Measurements from ENCODE around the gene NCLN. TPM values are rescaled to one million over a fixed set of nuclear protein-coding genes. Genes with fewer than 3 reads are reported as not detected.
"Not testable (repeated sequence)": the region's sequence is repeated elsewhere in the genome, so short reads cannot be mapped to it uniquely, and the experiment has no call there.

The NCLN gene
- total and polyA plus RNA-seq, 3 experiments from 2014 or later = 47.4 to 96.0 (median 94.7) TPM

DNA sequence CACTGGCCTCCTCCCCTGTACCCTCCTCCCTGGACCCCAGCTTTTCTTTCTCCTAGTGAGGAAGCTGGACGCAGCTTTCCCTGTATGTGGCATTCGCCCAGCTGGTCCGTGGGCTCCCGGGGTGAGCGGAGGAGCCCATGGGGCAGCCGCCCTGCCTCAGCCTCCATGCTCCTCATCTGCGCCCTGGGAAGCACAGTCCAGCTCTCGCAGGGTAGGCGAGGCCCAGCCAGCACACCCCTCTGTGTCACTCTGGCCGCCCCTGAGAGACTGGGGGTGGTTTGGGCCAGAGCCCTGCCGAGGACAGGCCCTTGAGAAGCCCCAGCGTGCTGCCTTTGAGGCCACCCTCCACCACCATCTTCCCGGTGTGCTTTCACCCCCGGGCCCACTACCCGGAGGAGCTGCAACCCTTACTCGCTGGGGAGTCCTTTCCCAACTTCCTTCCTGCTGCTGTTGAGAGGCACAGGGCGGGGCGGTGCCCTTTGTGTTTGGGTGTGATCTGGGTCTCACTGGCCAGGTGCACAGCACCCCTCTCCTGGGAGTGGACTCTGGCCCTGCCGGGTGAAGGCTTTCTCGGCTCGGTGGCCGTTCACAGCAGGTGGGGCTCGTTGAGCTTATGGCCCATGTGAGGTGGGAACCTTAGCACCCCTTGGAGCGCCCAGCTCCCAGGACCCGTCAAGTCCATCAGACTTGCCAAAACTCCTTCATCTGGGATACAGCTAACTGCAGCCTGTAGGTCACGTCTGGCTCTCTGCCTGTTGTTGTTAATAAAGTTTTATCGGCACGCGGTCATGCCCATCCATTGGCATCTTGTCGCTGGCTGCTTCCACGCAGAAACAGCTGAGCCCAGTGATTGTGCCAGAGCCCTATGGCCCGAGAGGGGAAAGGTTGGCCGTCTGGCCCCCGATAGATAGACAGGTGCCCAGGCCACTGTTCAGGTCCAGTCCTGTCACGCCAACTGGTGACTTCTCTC is 3.2 kb downstream of the NCLN start:
- Mint-ChIP-seq H3K4me1 (peaks cover 47 to 52% (median 51%) of the 10 kb centered on the region in 3 donors), H3K27ac (peak overlapping the region in 2 of 8 donors; percentile 43 to 68), H3K27me3 (no peaks in the 10 kb centered on the region), H3K4me3 (peak overlapping the region; percentile 41 to 92 (median 59)), H3K9me3 (no peaks in the 10 kb centered on the region), H3K36me3 (peaks cover 0 to 45% (median 1%) of the 10 kb centered on the region in 3 donors)
- Histone ChIP-seq H3K4me1 (ENCODE audit: insufficient read depth, low read length) (peaks cover 43% of the 10 kb centered on the region), H3K27me3 (ENCODE audit: insufficient read depth, low read length, poor library complexity, severe bottlenecking) (no peaks in the 10 kb centered on the region), H3K36me3 (ENCODE audit: insufficient read depth, low read length) (no peaks in the 10 kb centered on the region), H3K4me3 (ENCODE audit: low read length) (no peak overlapping the region), H3K9me3 (ENCODE audit: low read length) (no peaks in the 10 kb centered on the region), H3K27ac (ENCODE audit: low read depth, low read length) (no peak overlapping the region)
- CTCF ChIA-PET = interaction anchor here (0.6 to 2.2 kb wide), 2 partner anchors 25 to 60 kb away, joined by 3 to 6 read pairs; no protein-coding TSS in a partner anchor
- POLR2A ChIA-PET = no interaction called here
- no peak for DNase-seq

DNA sequence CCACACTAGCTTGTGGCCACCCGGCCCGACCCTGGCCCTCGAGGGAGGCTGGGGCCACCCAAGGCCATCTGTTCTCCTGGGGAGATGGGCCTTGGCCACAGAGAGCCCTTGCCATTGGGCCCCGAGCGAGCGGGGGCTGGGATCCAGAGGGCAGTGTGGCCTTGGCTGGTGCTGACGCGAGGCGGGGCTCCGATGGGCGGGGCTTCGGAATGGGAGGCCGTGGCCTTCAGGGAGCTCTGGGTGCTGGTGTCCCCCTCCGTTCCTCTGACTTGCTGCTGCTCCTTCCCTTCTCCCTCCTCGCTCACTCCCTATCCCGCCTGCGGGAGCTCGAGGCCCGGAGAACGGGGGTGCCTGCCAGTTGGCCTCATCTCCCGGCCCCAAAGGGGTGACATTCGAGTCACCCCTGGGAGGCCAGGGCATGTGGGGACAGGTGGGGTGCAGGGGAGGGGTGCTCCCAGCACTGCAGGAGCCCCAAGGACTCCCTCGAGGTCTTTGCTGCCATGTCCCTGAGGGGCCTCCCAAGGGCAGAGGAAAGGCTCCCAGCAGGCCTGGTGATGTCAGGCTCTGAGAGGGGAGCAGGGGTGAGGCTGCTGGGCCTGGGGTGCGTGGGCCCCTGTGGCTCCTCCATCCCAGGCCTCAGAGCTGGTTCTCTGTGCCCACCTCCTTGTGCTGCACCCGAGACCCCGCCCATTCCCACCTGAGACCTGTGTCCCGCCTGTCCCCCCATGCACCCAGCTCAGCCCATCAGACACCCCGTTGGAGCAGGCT is 4.2 kb downstream of the NCLN start:
- H3K27me3 Mint-ChIP-seq = no peaks in the 10 kb centered on the region
- no peaks in the 10 kb centered on the region for H3K36me3 ChIP-seq (ENCODE audit: insufficient read depth, low read length)
- POLR2A ChIA-PET = no interaction called here
- H3K27ac ChIP-seq (ENCODE audit: low read depth, low read length) = no peak overlapping the region
- CTCF ChIA-PET = interaction anchor here (0.6 kb wide), 1 partner anchor 61 kb away, joined by 3 read pairs; no protein-coding TSS in a partner anchor
- H3K4me3 ChIP-seq (ENCODE audit: low read length) = no peak overlapping the region
- peaks cover 37 to 42% (median 42%) of the 10 kb centered on the region in 3 donors for H3K4me1 Mint-ChIP-seq
- H3K4me1 ChIP-seq (ENCODE audit: insufficient read depth, low read length) = peaks cover 33% of the 10 kb centered on the region
- no peak overlapping the region for H3K4me3 Mint-ChIP-seq
- H3K27ac Mint-ChIP-seq = no peak overlapping the region
- DNase-seq = no peak
- H3K9me3 Mint-ChIP-seq = no peaks in the 10 kb centered on the region
- H3K27me3 ChIP-seq (ENCODE audit: insufficient read depth, low read length, poor library complexity, severe bottlenecking) = no peaks in the 10 kb centered on the region
- peaks cover 0 to 46% (median 7%) of the 10 kb centered on the region in 3 donors for H3K36me3 Mint-ChIP-seq
- H3K9me3 ChIP-seq (ENCODE audit: low read length) = no peaks in the 10 kb centered on the region

DNA sequence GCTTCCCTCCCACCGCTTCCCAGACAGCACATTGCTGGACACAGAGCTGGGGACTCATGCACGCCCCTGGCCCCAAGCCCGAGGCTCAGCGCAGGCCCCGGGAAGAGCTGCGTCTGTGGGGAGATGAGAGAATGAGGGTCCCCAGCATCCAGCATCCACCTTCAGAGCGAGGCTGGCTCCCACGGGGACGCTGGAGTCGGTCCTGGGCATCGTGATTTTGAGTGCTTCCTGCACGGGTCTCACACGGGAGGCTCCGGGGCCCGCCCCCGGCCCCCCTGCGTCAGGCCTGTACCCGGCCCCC is 4.7 kb downstream of the NCLN start:
- CTCF ChIA-PET = no interaction called here

DNA sequence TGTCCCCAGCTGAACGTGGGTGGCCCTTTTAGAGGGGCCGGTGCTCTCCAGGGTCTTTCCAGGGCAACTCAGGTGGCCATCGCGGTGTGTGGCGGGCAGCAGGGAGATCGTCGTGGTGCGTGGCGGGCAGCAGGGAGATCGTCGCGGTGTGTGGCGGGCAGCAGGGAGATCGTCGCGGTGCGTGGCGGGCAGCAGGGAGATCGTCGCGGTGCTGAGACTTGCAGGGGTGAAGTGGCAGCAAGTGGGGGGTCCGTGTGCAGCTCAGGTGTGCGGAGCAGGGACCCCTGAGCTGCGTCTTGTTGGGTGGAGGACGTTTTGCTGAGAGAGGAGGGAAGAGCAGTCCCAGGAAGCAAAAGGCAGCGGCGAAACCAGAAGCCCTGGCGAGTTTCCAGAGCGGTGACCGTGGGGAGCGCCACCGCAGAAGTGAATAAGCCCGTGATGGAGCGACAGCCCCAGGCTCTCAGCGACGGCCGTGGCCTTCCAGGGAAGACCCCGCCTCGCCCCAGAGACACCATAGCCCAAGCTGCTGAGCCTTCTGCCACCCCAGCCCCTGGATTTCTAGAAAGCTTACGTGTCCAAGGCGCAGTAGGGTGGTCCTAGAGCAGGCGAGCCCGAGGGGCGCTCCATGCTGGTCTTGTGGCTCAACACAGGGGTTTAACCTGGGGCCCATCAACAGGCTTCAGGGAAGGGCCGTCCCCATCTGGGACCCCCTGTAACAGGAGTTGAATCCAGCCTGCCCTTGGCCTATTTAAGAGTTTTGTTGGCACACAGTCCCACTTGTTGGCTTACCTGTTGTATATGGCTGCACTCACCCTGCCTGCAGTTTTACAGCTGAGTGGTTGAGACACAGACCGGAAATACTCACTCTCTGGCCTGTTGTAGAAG is 5.4 kb downstream of the NCLN start:
- H3K9me3 Mint-ChIP-seq = no peaks in the 10 kb centered on the region
- ChIA-PET POLR2A (no interaction called here), CTCF (no interaction called here)
- Histone ChIP-seq H3K4me1 (ENCODE audit: insufficient read depth, low read length) (peaks cover 32% of the 10 kb centered on the region), H3K27me3 (ENCODE audit: insufficient read depth, low read length, poor library complexity, severe bottlenecking) (no peaks in the 10 kb centered on the region), H3K9me3 (ENCODE audit: low read length) (no peaks in the 10 kb centered on the region), H3K27ac (ENCODE audit: low read depth, low read length) (no peak overlapping the region), H3K36me3 (ENCODE audit: insufficient read depth, low read length) (no peaks in the 10 kb centered on the region), H3K4me3 (ENCODE audit: low read length) (no peak overlapping the region)
- peaks cover 0 to 44% (median 7%) of the 10 kb centered on the region in 3 donors for H3K36me3 Mint-ChIP-seq
- H3K4me1 Mint-ChIP-seq = peaks cover 31 to 36% (median 34%) of the 10 kb centered on the region in 3 donors
- no peak for DNase-seq
- no peaks in the 10 kb centered on the region for H3K27me3 Mint-ChIP-seq
- H3K27ac Mint-ChIP-seq = peak overlapping the region in 2 of 8 donors; percentile 62 to 73
- H3K4me3 Mint-ChIP-seq = no peak overlapping the region

More for the DNA sequence above, 4.7 kb downstream of the NCLN start:
- Histone ChIP-seq H3K9me3 (ENCODE audit: low read length) (no peaks in the 10 kb centered on the region), H3K4me3 (ENCODE audit: low read length) (no peak overlapping the region), H3K27me3 (ENCODE audit: insufficient read depth, low read length, poor library complexity, severe bottlenecking) (no peaks in the 10 kb centered on the region), H3K4me1 (ENCODE audit: insufficient read depth, low read length) (peaks cover 32% of the 10 kb centered on the region), H3K27ac (ENCODE audit: low read depth, low read length) (no peak overlapping the region), H3K36me3 (ENCODE audit: insufficient read depth, low read length) (no peaks in the 10 kb centered on the region)
- Mint-ChIP-seq H3K27ac (no peak overlapping the region), H3K4me3 (no peak overlapping the region), H3K36me3 (peaks cover 0 to 43% (median 7%) of the 10 kb centered on the region in 3 donors), H3K9me3 (no peaks in the 10 kb centered on the region), H3K27me3 (no peaks in the 10 kb centered on the region), H3K4me1 (peaks cover 33 to 37% (median 36%) of the 10 kb centered on the region in 3 donors)
- POLR2A ChIA-PET = no interaction called here
- no peak for DNase-seq

DNA sequence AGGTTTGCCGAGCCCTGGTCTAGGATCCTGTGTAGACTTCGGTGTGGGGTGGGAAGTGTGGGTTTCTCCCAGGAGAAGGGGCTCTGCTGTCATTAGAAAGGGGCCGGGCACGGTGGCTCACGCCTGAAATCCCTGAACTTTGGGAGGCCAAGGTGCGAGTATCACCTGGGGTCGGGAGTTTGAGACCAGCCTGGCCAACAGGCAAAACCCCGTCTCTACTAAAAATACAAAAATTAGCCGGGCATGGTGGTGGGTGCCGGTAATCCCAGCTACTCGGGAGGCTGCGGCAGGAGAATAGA is 6.0 kb downstream of the NCLN start:
- DNase-seq; H3K27ac ChIP-seq (ENCODE audit: low read depth, low read length); H3K27ac Mint-ChIP-seq; POLR2A ChIA-PET; H3K27me3 ChIP-seq (ENCODE audit: insufficient read depth, low read length, poor library complexity, severe bottlenecking); H3K9me3 Mint-ChIP-seq; H3K4me3 ChIP-seq (ENCODE audit: low read length); H3K9me3 ChIP-seq (ENCODE audit: low read length); H3K36me3 ChIP-seq (ENCODE audit: insufficient read depth, low read length); H3K4me3 Mint-ChIP-seq; H3K27me3 Mint-ChIP-seq; CTCF ChIA-PET: not testable (repeated sequence)
- Mint-ChIP-seq H3K4me1 (peaks cover 28 to 31% (median 31%) of the 10 kb centered on the region in 3 donors), H3K36me3 (peaks cover 0 to 43% (median 7%) of the 10 kb centered on the region in 3 donors)
- H3K4me1 ChIP-seq (ENCODE audit: insufficient read depth, low read length) = peaks cover 27% of the 10 kb centered on the region

GRCh38 chr19:3192228-3192635 is 6.5 kb downstream of the NCLN start:
- Mint-ChIP-seq H3K36me3 (peaks cover 0 to 43% (median 7%) of the 10 kb centered on the region in 3 donors), H3K4me1 (peaks cover 23 to 27% (median 26%) of the 10 kb centered on the region in 3 donors), H3K27ac (no peak overlapping the region), H3K27me3 (peaks cover 0 to 1% of the 10 kb centered on the region in 2 donors), H3K4me3 (no peak overlapping the region), H3K9me3 (no peaks in the 10 kb centered on the region)
- Histone ChIP-seq H3K27ac (ENCODE audit: low read depth, low read length) (no peak overlapping the region), H3K36me3 (ENCODE audit: insufficient read depth, low read length) (no peaks in the 10 kb centered on the region), H3K9me3 (ENCODE audit: low read length) (no peaks in the 10 kb centered on the region), H3K4me1 (ENCODE audit: insufficient read depth, low read length) (peaks cover 22% of the 10 kb centered on the region), H3K4me3 (ENCODE audit: low read length) (no peak overlapping the region), H3K27me3 (ENCODE audit: insufficient read depth, low read length, poor library complexity, severe bottlenecking) (no peaks in the 10 kb centered on the region)
- ChIA-PET CTCF (no interaction called here), POLR2A (no interaction called here)
- DNase-seq = no peak

DNA sequence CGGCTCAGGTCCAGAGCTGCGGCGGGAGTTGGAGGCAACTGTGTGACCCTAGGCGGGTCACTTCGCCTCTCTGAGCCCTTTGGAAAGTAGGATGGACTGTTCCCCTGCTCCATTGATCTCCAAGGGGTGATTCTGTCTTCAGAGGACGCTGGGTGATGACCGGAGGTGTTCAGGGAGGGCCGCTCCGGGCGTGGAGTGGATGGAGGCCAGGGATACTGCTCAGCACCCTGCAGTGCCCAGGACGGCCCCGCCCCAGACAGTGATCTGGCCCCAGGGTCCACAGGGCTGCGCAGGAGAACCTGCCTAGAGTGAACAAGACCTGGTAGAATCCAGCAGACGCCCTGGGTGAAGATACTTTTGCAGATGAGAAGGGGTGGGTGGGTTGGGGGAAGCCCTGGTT is 7.0 kb downstream of the NCLN start:
- no peak for DNase-seq
- H3K36me3 Mint-ChIP-seq = peaks cover 0 to 42% (median 7%) of the 10 kb centered on the region in 3 donors
- Histone ChIP-seq H3K9me3 (ENCODE audit: low read length) (no peaks in the 10 kb centered on the region), H3K27ac (ENCODE audit: low read depth, low read length) (no peak overlapping the region), H3K4me3 (ENCODE audit: low read length) (no peak overlapping the region), H3K36me3 (ENCODE audit: insufficient read depth, low read length) (no peaks in the 10 kb centered on the region), H3K4me1 (ENCODE audit: insufficient read depth, low read length) (peaks cover 18% of the 10 kb centered on the region), H3K27me3 (ENCODE audit: insufficient read depth, low read length, poor library complexity, severe bottlenecking) (no peaks in the 10 kb centered on the region)
- ChIA-PET CTCF (no interaction called here), POLR2A (no interaction called here)
- no peak overlapping the region for H3K27ac Mint-ChIP-seq
- H3K9me3 Mint-ChIP-seq = no peaks in the 10 kb centered on the region
- no peak overlapping the region for H3K4me3 Mint-ChIP-seq
- peaks cover 20 to 22% (median 22%) of the 10 kb centered on the region in 3 donors for H3K4me1 Mint-ChIP-seq
- H3K27me3 Mint-ChIP-seq = peaks cover 0 to 1% of the 10 kb centered on the region in 2 donors

Data from CD8-positive, alpha-beta memory T cell (primary cell).